ENCODE measurements around the gene STX12. TPM values are rescaled to one million over a fixed set of nuclear protein-coding genes. Genes with fewer than 3 reads are reported as not detected.
"Not testable (repeated sequence)": the region's sequence is repeated elsewhere in the genome, so short reads cannot be mapped to it uniquely, and the experiment has no call there.

The STX12 gene
- total RNA-seq, 1 donor from 2014 or later, result 42.1 TPM

DNA sequence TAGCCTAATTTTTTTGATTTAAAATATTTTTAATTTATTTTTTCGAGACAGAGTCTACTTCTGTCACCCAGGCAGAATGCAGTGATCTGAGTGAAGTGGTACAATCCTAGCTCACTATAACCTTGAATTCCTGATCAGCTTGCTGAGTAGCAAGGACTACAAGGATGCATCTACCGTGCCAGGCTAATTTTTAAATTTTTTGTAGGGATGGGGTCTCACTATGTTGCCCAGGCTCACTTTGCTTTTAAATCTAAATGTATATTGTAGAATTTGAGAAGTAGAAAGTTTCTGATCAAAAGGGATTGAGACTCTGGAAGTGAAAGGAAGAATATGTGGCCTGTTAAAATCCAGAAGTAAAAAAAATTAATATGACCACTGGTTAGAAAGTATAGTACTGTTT, 1.6 kb downstream of the STX12 start:
- DNase-seq (ENCODE audit: low read depth), result no peak

DNA sequence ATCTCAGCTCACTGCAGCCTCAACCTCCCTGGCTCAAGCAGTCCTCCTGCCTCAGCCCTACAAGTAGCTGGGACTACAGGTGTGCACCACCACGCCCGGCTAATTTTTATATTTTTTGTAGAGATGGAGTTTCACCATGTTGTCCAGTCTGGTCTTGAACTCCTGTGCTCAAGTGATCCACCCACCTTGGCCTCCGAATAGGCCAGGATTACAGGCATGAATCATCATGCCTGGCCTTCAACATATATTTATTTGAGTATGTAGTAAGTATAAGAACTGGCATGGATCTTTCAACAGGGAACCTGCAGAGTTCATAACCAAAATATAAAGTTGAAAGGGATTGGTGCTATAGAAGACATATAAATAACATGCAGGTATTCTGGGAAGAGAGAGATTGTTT, 2.3 kb downstream of the STX12 start:
- not testable (repeated sequence) for DNase-seq (ENCODE audit: low read depth)

DNA sequence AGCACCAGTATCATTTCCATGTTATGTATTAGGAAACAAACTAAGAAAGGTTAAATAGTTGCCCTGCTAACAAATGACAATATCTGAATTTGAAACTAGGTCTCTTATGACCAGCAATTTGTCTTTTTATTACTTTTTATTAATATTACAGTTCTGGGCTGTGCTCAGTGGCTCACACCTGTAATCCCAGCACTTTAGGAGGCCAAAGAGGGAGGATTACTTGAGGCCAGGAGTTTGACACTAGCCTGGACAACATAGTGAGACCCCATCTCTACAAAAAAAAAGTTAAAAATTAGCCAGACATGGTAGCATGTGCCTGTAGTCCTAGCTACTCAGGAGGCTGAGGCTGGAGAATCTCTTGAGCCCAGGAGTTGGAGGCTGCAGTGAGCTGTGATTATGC, 3.3 kb downstream of the STX12 start:
- not testable (repeated sequence) for DNase-seq (ENCODE audit: low read depth)

DNA sequence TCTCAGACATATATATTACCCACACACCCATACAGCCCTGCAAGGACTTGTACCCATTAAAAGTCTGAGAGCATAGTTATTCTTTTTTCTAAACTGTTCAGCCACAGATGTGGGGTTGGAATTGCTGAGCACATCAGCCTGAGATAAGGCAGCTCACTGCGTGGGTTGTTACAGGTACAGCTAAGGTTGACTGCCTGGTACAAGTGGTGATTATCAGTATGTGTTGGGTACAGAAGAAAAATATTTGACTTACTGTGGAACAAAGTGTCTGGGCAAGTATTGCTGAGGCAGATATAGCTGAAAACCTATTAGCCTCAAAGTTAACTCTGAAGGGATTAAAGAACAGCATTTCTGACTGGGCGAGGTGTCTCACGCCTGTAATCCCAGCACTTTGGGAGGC, 5.0 kb downstream of the STX12 start:
- DNase-seq (ENCODE audit: low read depth), result no peak

DNA sequence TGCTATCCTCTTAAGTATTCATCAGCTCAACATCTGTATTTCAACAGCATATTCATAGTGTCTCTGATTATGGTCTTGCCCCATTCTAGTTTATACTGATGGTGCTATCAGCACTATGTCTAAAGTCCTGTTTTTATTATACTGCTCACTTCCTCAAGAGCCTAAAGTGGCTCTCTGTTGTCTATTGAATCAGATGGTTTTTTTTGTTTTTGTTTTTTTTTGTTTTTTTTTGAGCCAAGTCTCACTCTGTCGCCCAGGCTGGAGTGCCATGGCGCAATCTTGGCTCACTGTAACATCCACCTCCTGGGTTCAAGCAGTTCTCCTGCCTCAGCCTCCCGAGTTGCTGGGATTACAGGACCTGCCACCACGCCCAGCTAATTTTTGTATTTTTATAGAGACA, 6.1 kb downstream of the STX12 start:
- DNase-seq (ENCODE audit: low read depth), result no peak

DNA sequence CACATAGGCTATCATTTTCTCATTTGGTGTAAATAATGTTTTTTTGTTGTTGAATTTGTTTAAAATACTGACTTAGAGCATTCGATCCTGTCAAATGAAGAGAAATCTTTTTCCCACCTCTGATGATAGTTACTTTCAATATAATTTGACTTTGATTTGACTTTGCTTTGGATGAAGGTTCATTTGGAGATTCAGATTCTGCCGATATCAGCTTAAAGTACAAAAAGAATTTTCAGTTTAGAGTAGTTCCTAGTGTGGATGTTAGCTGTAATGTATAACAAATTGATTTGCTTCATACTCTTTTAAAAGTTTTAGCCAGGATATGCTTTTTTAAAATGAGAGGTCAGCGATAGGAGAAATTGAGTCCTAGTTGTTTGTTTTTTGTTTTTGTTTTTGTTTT, 9.9 kb downstream of the STX12 start:
- DNase-seq (ENCODE audit: low read depth), result no peak

DNA sequence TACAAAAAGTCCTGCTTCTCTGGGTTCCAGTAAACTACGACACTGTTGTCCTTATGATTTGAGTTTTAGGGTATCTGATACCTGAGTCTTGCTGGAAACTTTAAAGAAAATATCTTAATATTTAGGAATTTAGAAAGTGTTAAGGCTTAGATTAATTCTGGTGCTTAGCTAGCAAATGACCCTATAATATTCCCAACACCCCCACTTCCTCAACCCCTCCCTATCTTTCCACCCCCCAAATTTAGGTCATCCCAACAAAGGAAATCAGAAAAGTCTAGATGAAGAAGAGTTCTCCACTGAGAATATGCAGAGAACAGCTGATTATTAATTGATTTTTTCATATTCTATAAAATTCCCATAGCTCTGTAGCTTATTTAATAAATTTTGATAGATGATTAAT, 11.7 kb downstream of the STX12 start:
- DNase-seq (ENCODE audit: low read depth), result no peak

DNA sequence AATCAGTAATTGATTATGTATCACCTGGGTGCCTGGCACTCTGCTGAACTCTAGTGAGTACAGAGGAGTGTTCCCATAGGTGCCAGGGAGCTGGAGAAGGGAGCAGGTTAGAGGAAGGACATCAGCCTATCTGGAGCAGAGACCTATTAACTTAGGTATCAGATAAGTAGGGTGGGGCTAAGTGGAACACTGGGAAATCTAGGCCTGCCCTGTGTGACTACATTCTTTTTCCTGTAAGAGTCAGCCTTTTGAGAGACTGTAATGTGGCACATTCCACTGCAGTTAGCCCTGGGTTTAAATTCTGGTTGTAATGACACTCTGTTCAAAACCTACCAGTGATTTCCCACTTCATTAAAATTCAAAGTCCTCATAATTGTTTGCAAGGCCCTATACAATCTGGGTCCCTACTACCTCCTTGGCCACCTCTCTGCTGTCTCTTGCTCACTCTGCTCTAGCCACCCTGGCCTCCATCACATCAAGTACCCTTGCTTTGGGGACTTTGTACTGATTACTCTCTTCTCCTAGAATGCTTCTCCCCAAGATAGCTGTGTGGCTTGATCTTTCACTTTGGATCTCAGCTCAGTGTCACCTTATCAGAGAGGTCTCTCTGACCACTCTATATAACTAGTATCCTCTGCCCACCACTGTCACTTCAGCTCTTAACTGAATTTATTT, 12.9 kb downstream of the STX12 start:
- DNase-seq (ENCODE audit: low read depth), result no peak

DNA sequence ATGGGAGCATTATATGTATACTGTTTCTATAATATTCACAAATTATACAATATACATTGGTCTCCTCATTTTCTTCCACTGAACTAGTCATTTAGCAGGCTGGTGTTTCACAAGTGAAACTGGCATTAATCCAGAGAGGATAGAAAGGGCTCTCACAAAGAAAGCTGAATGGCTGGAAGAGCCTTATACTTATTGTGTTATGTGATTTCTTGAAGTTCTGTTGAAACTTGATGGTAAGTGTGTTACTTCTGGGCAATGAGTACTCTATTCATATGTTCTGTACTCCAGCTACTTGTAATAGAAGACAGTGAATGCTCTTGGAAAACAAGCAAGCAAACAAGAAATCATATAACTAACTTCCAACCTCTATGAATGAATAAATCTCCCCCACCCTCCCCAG, 14.9 kb downstream of the STX12 start:
- DNase-seq (ENCODE audit: low read depth), result peak; percentile 26

DNA sequence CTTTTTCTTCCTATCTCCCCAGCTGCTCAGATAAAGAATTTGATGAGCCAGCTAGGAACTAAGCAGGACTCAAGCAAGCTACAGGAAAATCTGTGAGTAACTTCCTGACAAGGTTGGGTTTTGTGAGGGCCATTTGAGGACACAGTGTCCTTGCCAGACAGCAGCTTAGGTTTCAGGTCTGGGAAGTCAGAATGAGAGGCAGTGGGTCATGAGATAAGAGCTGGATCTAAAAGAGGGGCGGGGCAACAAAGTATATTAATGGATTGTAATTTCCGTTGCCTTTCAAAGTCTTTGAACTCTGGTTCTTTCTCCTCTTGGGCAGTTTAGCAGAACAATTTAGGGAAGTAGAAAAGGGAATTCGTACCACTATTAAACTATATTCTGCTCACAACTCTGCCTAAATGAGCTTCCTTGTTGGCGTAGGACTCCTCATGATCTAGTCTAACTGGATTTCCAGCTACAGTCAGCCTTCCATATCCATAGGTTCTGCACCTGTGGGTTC, 16.6 kb downstream of the STX12 start:
- peak; percentile 82 for DNase-seq (ENCODE audit: low read depth)

DNA sequence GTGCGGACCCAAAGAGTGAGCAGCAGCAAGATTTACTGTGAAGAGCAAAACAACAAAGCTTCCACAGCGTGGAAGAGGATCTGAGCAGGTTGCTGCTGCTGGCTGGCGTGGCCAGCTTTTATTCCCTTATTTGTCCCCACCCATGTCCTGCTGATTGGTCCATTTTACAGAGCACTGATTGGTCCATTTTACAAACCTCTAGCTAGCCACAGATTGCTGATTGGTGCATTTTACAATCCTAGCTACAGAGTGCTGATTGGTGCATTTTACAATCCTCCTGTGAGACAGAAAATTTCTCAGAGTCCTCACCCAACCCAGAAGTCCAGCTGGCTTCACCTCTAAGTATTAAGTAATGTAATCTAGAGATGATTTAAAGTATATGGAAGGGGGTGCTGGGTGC, 17.3 kb downstream of the STX12 start:
- not testable (repeated sequence) for DNase-seq (ENCODE audit: low read depth)

DNA sequence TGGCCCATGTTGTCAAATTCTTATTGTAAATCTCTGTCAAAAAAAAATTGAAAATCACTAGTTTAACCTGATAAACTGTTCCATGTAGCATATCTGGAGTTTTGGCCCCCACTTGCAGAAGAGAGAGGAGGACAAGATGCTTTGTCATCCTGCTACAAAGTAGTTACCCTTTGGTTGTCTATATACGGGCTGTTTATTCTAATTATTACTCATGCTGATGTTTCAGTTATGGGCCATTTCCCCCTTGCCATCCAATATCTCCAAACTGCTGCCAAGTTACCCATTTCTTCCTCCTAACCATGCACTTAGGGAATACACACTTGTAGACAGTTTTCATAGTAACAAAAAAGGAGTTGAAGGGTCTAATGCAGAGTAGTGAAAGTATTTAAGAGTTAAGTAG, 22.6 kb downstream of the STX12 start:
- DNase-seq (ENCODE audit: low read depth), result no peak

DNA sequence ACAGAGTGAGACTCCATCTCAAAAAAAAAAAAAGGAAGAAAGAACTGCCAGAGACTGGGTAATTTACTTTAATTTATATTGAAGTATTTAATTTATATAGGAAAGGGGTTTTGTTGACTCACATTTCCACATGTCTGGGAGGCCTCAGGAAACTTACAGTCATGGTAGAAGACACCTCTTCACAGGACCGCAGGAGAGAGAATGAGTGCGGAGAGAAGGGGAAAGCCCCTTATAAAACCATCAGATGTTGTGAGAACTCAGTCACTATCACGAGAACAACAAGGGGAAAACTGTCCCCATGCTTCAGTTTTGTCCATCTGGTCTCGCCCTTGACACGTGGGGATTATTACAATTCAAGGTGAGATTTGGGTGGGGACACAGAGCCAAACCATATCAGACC, 31.8 kb downstream of the STX12 start:
- no peak for DNase-seq (ENCODE audit: low read depth)

DNA sequence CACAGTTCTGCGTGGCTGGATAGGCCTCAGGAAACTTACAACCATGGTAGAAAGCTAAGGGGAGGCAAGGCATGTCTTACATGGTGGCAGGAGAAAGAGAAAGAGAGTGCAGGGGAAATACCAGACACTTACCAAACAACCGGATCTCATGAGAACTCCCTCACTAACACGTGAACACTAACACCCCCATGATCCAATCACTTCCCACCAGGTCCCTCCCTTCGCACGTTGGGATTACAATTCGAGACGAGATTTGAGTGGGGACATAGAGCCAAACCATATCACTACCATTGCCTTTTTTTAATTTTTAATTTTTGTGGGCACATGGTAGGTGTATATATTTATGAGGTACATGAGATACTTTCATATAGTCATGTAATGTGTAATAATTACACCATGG, 33.7 kb downstream of the STX12 start:
- no peak for DNase-seq (ENCODE audit: low read depth)

DNA sequence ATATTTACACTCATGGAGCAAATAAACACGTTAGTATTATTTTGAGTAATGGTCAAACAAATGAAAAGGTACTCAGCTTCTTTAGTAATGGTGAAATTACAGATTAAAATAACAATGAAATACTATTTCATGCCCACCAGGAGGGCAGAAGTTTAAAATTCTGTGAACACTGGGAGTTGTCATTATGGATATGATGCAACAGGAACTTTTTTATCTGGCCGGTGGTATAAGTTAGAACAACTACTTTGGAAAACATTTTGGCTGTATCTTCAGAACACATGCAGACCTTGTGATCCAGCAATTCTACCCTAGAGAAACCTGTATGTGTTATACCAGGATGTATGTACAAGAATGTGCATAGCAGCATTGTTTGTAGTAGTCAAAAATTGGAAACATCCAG, 34.4 kb downstream of the STX12 start:
- DNase-seq (ENCODE audit: low read depth), result no peak

DNA sequence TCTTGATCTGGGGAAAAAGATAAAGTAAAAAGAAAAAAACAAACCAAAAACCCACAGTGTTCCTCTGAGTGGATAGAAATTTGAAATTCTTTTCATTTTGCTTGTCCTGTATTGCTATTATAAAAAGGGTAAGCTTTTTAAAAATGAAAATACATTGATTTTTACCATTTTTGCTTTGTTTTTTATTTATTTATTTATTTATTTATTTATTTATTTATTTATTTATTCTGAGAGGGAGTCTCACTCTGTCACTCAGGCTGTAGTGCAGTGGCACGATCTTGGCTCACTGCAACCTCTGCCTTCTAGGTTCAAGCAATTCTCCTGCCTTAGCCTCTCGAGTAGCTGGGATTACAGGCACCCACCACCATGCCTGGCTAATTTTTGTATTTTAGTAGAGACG, 35.1 kb downstream of the STX12 start:
- not testable (repeated sequence) for DNase-seq (ENCODE audit: low read depth)

DNA sequence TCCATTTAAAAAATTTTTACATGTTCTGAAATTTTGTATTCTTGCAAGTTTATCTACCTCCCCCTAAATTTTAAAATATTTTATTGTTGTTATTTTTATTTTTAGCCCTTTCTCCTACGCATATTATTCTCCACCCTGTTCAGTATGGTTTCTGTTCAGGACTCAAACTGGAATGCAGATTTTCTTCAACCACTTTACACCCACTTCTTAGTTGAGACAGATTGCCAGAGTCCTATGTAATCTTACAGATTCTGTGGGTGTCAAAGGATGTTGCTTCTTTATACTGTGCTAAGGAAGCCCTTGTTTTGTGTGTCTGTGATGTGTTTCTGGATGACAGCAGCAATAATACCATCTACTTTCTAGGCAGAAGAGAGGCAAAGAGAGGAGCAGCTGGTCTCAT, 36.9 kb downstream of the STX12 start:
- DNase-seq (ENCODE audit: low read depth), result no peak

DNA sequence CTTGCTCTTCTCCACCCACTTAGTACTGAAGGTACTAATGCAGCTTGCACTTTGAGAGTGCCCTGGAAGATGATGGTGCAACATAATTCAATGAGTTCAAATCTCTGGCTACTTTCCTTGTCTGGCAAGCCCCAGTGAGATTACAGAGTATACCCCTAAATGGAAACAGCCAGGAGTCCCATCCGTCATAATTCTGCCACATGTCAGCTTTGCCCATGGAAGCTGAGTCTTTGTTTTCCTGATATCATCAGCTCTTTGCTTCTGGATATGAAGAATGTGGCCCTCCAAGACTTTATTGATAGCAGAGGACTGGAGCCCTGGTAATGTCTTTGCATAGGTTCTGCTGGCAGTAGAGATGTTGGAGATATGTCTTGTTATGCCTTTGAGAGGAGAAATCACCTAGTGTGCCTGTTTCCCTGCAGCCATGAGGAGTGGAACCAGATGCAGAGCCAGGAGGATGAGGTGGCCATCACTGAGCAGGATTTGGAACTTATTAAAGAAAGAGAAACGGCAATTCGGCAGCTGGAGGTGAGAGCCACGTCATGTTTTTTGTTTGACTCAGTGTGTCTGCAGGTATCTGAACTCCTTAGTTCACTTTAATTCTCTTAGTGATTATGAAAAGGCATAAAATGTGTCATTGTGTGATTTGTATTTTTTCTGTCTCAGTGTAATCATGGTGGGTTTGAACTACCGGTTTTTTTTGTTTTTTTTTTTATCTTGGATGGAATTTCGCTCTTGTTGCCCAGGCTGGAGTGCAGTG, 38.9 kb downstream of the STX12 start:
- no peak for DNase-seq (ENCODE audit: low read depth)

DNA sequence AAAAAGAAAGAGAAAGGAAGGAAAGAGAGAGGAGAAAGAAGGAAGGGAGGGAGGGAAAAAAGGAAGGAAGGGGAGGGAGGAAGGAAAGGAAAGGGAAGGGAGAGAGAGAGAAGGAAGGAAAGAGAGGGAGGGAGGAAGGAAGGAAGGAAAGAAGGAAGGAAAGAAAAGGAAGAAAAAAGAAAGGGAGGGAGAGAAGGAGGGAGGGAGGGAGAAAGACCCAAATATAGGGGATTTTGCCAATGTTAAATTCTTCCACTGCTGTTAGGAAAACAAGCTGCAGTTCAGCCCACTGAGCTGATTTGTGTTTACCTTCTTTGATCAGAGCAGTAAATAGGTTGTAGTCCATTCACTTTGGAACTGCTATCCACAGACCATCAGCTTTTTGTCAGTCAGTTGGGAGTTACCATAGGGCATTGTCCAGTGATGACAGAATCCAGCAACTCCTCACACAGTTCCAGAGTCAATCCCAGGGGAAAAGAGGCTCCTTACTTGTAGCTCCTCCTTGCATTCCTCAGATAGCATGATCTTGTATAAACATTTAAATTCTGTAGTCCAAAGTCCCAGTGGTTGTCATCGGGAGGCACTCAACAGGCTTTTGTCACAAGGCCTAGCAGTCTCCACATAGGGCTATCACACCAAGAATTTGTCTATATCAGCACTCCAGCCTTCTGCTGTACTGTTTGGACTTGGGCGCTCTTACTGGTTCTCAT, 44.1 kb downstream of the STX12 start:
- peak; percentile 55 for DNase-seq (ENCODE audit: low read depth)

DNA sequence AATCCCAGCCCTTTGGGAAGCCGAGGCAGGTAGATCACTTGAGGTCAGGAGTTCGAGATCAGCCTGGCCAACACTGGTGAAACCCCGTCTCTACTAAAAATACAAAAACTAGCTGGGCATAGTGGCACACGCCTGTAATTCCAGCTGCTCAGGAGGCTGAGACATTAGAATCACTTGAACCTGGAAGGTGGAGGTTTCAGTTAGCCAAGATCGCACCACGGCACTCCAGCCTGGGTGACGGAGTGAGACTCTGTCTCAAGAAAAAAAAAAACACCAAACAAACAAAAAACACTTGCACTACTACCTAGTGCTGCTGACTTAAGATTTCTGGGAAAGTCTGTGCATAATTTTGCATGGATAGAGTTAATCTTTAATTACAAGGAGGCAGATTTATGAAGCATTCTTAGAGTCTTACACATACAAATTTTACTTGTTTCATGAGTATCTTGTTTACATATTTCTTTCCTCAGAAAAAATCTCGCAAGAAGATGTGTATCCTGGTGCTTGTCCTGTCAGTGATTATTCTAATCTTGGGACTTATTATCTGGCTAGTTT, 48.8 kb downstream of the STX12 start:
- no peak for DNase-seq (ENCODE audit: low read depth)

DNA sequence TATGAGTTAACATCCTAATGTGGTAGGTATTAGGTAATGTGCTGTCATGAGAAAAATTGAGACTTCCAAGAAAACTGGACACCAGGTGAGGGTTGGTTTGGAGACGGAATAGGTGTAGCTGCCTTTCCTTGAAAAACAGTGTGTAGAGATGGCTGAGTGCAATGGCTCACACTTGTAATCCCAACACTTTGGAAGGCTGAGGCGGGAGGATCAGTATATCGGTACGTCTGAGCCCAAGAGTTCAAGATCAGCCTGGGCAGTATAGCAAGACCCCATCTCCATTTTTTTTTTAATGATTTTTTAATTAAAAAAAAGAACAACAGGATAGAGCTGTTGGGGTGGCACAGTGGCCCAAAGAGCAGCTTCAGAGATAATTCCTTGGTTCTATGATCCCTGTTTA, 50.8 kb downstream of the STX12 start:
- no peak for DNase-seq (ENCODE audit: low read depth)

DNA sequence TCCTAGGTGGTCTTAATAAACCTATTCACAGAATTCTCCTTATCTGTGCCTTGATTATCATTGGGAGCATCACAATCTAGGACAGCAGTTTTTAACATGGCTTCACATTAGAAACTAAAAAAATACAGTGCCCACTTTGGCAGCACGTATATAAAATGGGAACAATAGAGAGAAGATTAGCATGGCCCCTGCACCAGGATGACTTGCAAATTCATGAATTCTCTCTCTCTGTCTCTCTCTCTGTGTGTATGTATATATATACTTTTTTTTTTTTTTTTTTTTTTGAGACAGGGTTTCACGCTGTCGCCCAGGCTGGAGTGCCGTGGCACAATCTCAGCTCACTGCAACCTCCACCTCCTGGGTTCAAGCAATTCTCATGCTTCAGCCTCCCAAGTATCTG, 51.4 kb downstream of the STX12 start:
- no peak for DNase-seq (ENCODE audit: low read depth)
